Measurements from ENCODE around the gene SLAMF8. TPM values are rescaled to one million over a fixed set of nuclear protein-coding genes. Genes with fewer than 3 reads are reported as not detected.

The SLAMF8 gene
- total RNA-seq, 1 experiment from 2014 or later = not detected

- TF ChIP-seq, protein P1, sequence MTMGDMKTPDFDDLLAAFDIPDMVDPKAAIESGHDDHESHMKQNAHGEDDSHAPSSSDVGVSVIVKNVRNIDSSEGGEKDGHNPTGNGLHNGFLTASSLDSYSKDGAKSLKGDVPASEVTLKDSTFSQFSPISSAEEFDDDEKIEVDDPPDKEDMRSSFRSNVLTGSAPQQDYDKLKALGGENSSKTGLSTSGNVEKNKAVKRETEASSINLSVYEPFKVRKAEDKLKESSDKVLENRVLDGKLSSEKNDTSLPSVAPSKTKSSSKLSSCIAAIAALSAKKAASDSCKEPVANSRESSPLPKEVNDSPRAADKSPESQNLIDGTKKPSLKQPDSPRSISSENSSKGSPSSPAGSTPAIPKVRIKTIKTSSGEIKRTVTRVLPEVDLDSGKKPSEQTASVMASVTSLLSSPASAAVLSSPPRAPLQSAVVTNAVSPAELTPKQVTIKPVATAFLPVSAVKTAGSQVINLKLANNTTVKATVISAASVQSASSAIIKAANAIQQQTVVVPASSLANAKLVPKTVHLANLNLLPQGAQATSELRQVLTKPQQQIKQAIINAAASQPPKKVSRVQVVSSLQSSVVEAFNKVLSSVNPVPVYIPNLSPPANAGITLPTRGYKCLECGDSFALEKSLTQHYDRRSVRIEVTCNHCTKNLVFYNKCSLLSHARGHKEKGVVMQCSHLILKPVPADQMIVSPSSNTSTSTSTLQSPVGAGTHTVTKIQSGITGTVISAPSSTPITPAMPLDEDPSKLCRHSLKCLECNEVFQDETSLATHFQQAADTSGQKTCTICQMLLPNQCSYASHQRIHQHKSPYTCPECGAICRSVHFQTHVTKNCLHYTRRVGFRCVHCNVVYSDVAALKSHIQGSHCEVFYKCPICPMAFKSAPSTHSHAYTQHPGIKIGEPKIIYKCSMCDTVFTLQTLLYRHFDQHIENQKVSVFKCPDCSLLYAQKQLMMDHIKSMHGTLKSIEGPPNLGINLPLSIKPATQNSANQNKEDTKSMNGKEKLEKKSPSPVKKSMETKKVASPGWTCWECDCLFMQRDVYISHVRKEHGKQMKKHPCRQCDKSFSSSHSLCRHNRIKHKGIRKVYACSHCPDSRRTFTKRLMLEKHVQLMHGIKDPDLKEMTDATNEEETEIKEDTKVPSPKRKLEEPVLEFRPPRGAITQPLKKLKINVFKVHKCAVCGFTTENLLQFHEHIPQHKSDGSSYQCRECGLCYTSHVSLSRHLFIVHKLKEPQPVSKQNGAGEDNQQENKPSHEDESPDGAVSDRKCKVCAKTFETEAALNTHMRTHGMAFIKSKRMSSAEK (CRISPR knock-in tag; IDR thresholded peaks at IDR 0.05; ENCODE audit: borderline replicate concordance) = no peak
- no peak for TF ChIP-seq ZNF263 (CRISPR knock-in tag; IDR thresholded peaks at IDR 0.05; ENCODE audit: low read depth)
Measured at GRCh38 chr1:159843459-159843858, 16.8 kb downstream of the SLAMF8 start (continued).

DNA sequence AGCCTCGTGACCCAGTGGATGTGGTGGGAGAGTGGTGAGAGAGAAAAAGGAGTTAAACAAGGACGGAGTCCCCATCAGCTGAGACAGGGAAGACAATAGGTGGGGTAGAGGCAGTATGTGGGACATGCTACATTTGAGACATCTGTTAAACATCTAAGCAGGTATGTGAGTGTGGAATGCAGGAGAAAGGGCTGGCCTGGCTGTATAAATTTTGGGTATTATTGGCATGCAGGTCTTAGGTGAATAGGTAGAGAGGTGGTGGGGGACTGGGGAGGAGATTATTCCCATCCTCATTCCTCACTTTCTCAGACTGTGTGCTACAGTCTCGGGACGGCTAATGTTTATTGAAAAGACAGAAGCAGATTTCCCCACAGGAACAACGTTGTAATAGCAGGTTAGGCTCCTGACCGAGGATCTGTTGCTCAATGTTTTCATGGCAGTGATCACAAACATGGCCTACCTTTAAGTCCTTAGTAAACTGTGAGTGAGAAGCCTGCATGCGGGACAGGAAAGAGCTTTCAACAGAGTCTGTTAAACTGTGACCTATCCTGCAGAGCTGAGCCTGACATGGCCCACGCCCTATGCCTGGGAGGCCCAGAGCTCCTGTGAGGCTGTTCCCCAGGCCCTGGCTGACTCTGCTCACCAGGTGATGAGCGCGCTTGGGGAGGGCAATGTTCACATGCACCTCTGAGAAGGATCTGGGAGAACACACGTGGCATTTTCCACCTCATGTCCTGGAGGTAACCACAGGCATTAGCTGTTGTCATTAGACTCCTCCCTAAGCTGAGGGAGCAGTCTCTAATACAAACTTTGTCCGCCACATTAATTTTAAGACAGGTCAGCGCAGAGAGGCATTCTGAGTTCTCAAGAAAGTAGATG, 19.3 kb downstream of the SLAMF8 start:
- Mint-ChIP-seq H3K4me1 (peaks cover 6% of the 10 kb centered on the region), H3K4me3 (no peak overlapping the region), H3K27ac (no peak overlapping the region), H3K27me3 (ENCODE audit: low read depth) (peaks cover 5% of the 10 kb centered on the region; the same call in 1 of the 2 replicates), H3K36me3 (no peaks in the 10 kb centered on the region), H3K9me3 (no peaks in the 10 kb centered on the region)
- no peak for DNase-seq (ENCODE audit: low spot score)
- ChIA-PET CTCF (interaction anchor here (0.7 kb wide), 1 partner anchor 16 kb away, joined by 3 read pairs; no protein-coding TSS in a partner anchor), POLR2A (no interaction called here)
- no peak; the same call in 1 of the 2 replicates for ATAC-seq
- TF ChIP-seq, protein P2, sequence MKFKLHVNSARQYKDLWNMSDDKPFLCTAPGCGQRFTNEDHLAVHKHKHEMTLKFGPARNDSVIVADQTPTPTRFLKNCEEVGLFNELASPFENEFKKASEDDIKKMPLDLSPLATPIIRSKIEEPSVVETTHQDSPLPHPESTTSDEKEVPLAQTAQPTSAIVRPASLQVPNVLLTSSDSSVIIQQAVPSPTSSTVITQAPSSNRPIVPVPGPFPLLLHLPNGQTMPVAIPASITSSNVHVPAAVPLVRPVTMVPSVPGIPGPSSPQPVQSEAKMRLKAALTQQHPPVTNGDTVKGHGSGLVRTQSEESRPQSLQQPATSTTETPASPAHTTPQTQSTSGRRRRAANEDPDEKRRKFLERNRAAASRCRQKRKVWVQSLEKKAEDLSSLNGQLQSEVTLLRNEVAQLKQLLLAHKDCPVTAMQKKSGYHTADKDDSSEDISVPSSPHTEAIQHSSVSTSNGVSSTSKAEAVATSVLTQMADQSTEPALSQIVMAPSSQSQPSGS (CRISPR knock-in tag; IDR thresholded peaks at IDR 0.05; ENCODE audit: borderline replicate concordance, low read depth) = no peak
- TF ChIP-seq AR (CRISPR knock-in tag; IDR thresholded peaks at IDR 0.05) (no peak), ESRRA (CRISPR knock-in tag; IDR thresholded peaks at IDR 0.05; ENCODE audit: borderline replicate concordance) (no peak), IRF2 (CRISPR knock-in tag; IDR thresholded peaks at IDR 0.05; ENCODE audit: borderline replicate concordance, low read depth) (no peak), GTF2I (CRISPR knock-in tag; conservative IDR thresholded peaks at IDR 0.05) (no peak), CDX4 (CRISPR knock-in tag; IDR thresholded peaks at IDR 0.05; ENCODE audit: borderline replicate concordance) (no peak), TCF7 (CRISPR knock-in tag; IDR thresholded peaks at IDR 0.05; ENCODE audit: low read depth) (no peak), ZNF416 (CRISPR knock-in tag; IDR thresholded peaks at IDR 0.05) (no peak), ELF4 (CRISPR knock-in tag; IDR thresholded peaks at IDR 0.05; ENCODE audit: low read depth) (no peak)
- TF ChIP-seq, protein P3, sequence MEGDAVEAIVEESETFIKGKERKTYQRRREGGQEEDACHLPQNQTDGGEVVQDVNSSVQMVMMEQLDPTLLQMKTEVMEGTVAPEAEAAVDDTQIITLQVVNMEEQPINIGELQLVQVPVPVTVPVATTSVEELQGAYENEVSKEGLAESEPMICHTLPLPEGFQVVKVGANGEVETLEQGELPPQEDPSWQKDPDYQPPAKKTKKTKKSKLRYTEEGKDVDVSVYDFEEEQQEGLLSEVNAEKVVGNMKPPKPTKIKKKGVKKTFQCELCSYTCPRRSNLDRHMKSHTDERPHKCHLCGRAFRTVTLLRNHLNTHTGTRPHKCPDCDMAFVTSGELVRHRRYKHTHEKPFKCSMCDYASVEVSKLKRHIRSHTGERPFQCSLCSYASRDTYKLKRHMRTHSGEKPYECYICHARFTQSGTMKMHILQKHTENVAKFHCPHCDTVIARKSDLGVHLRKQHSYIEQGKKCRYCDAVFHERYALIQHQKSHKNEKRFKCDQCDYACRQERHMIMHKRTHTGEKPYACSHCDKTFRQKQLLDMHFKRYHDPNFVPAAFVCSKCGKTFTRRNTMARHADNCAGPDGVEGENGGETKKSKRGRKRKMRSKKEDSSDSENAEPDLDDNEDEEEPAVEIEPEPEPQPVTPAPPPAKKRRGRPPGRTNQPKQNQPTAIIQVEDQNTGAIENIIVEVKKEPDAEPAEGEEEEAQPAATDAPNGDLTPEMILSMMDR (IDR thresholded peaks at IDR 0.05) = no peak
